ENCODE results near the gene RPRD1B. TPM values are rescaled to one million over a fixed set of nuclear protein-coding genes. Genes with fewer than 3 reads are reported as not detected.

The RPRD1B gene
- total RNA-seq, 1 experiment from 2014 or later = 55.1 TPM

DNA sequence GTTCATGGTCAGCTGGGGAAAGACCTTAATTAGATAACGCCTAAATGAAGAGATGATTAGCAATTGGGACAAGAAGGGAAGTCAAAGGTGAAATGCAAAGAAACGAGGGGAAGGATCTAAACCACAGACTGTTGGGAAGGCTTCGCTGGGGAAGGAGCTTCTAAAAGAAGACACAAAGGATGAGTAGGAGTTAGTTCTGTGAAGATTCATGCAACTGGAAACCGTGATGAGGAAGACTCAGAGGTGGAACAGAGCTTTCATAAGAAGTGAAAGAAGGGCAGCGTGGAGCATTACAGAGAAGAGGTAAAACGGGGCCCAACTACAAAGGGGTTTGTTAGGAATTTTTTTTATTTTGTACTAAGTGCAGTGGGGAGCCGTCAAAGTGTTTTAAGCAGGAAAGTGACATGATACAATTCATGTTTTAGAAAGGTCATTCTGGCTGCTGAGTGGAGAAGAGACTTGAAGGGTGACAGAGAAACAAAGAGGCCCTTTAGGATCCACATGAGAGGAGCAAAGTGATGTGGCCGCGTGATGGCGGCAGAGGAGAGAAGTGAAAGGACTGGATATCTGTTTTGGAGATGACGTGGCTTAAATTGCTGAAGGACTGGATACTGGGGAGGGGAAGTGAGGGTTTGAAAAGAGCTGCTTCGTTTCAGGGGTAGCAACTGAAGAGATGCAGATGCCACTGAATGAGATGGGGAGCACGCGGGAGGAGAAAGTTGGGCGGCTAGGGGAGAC, 33.9 kb upstream of the RPRD1B start:
- Histone ChIP-seq H3K4me3 (no peak overlapping the region), H3K9me3 (ENCODE audit: insufficient read depth, low read depth) (no peaks in the 10 kb centered on the region), H3K4me1 (replicated peaks; ENCODE audit: insufficient read depth) (no peaks in the 10 kb centered on the region), H3F3A (ENCODE audit: insufficient read depth, low read depth) (peaks cover 3% of the 10 kb centered on the region; the same call in 1 of the 2 replicates), H2AFZ (no peak overlapping the region), H3K9me2 (ENCODE audit: insufficient read depth) (no peaks in the 10 kb centered on the region), H4K20me1 (ENCODE audit: insufficient read depth) (no peaks in the 10 kb centered on the region), H3K27ac (no peak overlapping the region), H3K36me3 (ENCODE audit: low read depth) (peaks cover 9% of the 10 kb centered on the region), H3K4me2 (no peak overlapping the region), H3K79me2 (ENCODE audit: low read depth) (no peaks in the 10 kb centered on the region), H3K27me3 (ENCODE audit: insufficient read depth, low read depth) (no peaks in the 10 kb centered on the region)
- no peak for TF ChIP-seq EZH2 (IDR thresholded peaks at IDR 0.05; ENCODE audit: low read depth)
- TF ChIP-seq, protein P1, sequence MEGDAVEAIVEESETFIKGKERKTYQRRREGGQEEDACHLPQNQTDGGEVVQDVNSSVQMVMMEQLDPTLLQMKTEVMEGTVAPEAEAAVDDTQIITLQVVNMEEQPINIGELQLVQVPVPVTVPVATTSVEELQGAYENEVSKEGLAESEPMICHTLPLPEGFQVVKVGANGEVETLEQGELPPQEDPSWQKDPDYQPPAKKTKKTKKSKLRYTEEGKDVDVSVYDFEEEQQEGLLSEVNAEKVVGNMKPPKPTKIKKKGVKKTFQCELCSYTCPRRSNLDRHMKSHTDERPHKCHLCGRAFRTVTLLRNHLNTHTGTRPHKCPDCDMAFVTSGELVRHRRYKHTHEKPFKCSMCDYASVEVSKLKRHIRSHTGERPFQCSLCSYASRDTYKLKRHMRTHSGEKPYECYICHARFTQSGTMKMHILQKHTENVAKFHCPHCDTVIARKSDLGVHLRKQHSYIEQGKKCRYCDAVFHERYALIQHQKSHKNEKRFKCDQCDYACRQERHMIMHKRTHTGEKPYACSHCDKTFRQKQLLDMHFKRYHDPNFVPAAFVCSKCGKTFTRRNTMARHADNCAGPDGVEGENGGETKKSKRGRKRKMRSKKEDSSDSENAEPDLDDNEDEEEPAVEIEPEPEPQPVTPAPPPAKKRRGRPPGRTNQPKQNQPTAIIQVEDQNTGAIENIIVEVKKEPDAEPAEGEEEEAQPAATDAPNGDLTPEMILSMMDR (conservative IDR thresholded peaks at IDR 0.05) = no peak
- no peak for DNase-seq
- BruUV-seq (replicated peaks) = no TSS peak
- ChIA-PET CTCF (no interaction called here), POLR2A (ENCODE audit: unreplicated experiment) (no interaction called here)
- intact Hi-C loops (cut with micrococcal nuclease; ENCODE audit: unreplicated experiment) = no loop called here

GRCh38 chr20:38000293-38000692, 33.3 kb upstream of the RPRD1B start:
- intact Hi-C loops (cut with micrococcal nuclease; ENCODE audit: unreplicated experiment) = no loop called here
- no peaks in the 10 kb centered on the region for H3K27me3 ChIP-seq (ENCODE audit: insufficient read depth, low read depth)
- CTCF ChIA-PET = no interaction called here

DNA sequence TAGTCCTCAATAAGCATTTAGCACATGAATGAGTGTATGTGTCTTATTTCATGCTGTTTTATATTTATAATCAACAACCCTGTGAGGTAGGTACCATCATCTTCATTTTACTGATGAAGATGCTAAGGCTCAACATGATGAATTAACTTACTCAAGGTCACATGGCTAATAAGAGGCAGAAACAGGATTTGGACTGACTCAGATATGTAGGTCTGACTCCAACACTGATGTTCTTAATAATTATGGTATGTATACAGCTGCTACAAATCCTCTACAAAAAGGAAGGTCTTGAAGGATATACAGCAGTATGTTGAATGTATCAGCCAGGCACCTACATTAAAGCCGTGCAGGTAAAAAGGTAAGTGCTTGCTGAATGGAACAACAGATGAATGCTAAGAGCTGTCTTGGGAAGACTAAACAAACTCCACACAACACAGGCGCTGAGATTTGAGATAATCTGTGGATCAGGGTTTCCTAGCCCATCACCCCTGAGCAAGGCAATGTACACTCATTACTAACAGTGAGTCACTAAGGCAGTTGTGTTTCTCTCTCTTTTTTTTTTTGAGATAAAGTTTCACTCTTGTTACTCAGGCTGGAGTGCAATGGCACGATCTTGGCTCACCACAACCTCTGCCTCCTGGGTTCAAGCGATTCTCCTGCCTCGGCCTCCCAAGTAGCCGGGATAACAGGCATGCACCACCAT, 32.2 kb upstream of the RPRD1B start:
- H4K20me1 ChIP-seq (ENCODE audit: insufficient read depth) = peaks cover 1% of the 10 kb centered on the region; the same call in 1 of the 2 replicates
- H3F3A ChIP-seq (ENCODE audit: insufficient read depth, low read depth) = 0 out of 2 replicates have a peak, but pooled peaks cover 6% of the 10 kb centered on the region
- DNase-seq = peak in 1 of 2 experiments; percentile 22
- no TSS peak for BruUV-seq (replicated peaks)
- peaks cover 9% of the 10 kb centered on the region for H3K36me3 ChIP-seq (ENCODE audit: low read depth)
- no peak overlapping the region for H3K4me3 ChIP-seq
- H3K4me1 ChIP-seq (replicated peaks; ENCODE audit: insufficient read depth) = no peaks in the 10 kb centered on the region
- no peaks in the 10 kb centered on the region for H3K27me3 ChIP-seq (ENCODE audit: insufficient read depth, low read depth)
- no peaks in the 10 kb centered on the region for H3K79me2 ChIP-seq (ENCODE audit: low read depth)
- no peak overlapping the region for H2AFZ ChIP-seq
- TF ChIP-seq EZH2 (IDR thresholded peaks at IDR 0.05; ENCODE audit: low read depth) = no peak
- TF ChIP-seq, protein P1 (conservative IDR thresholded peaks at IDR 0.05) = no peak
- H3K27ac ChIP-seq = no peak overlapping the region
- H3K4me2 ChIP-seq = no peak overlapping the region
- POLR2A ChIA-PET (ENCODE audit: unreplicated experiment) = interaction anchor here (0.6 kb wide), 1 partner anchor 274 kb away, joined by 4 read pairs; no protein-coding TSS in a partner anchor
- H3K9me2 ChIP-seq (ENCODE audit: insufficient read depth) = no peaks in the 10 kb centered on the region
- CTCF ChIA-PET = no interaction called here
- H3K9me3 ChIP-seq (ENCODE audit: insufficient read depth, low read depth) = no peaks in the 10 kb centered on the region
- intact Hi-C loops (cut with micrococcal nuclease; ENCODE audit: unreplicated experiment) = no loop called here

More at GRCh38 chr20:38000293-38000692, 33.3 kb upstream of the RPRD1B start:
- Histone ChIP-seq H3K9me2 (ENCODE audit: insufficient read depth) (no peaks in the 10 kb centered on the region), H3K27ac (no peak overlapping the region), H3K4me1 (replicated peaks; ENCODE audit: insufficient read depth) (no peaks in the 10 kb centered on the region), H2AFZ (no peak overlapping the region), H4K20me1 (ENCODE audit: insufficient read depth) (no peaks in the 10 kb centered on the region), H3K4me2 (no peak overlapping the region), H3F3A (ENCODE audit: insufficient read depth, low read depth) (peaks cover 6% of the 10 kb centered on the region; the same call in 1 of the 2 replicates), H3K4me3 (no peak overlapping the region), H3K36me3 (ENCODE audit: low read depth) (peaks cover 9% of the 10 kb centered on the region), H3K79me2 (ENCODE audit: low read depth) (no peaks in the 10 kb centered on the region), H3K9me3 (ENCODE audit: insufficient read depth, low read depth) (no peaks in the 10 kb centered on the region)
- POLR2A ChIA-PET (ENCODE audit: unreplicated experiment) = interaction anchor here (0.6 kb wide), 1 partner anchor 114 kb away, joined by 7 read pairs; no protein-coding TSS in a partner anchor
- DNase-seq = no peak
- no TSS peak for BruUV-seq (replicated peaks)
- no peak for TF ChIP-seq EZH2 (IDR thresholded peaks at IDR 0.05; ENCODE audit: low read depth)
- TF ChIP-seq, protein P1 (conservative IDR thresholded peaks at IDR 0.05) = no peak

All from PC-9 (cell line).